Measurements from ENCODE around the gene FXR2. TPM values are rescaled to one million over a fixed set of nuclear protein-coding genes. Genes with fewer than 3 reads are reported as not detected.

The FXR2 gene
- total RNA-seq, 1 experiment from 2014 or later, result 36.4 TPM

- no peaks in the 10 kb centered on the region for H3K27me3 ChIP-seq (ENCODE audit: insufficient read depth, low read length)
- H3K4me3 Mint-ChIP-seq, result no peak overlapping the region
- no peak overlapping the region for H3K18ac ChIP-seq (ENCODE audit: insufficient read length, low read depth, low read length)
- no peak overlapping the region for H2BK15ac ChIP-seq (ENCODE audit: low read depth, low read length)
- H4K20me1 ChIP-seq (ENCODE audit: control insufficient read depth, insufficient read depth, insufficient read length), result no peaks in the 10 kb centered on the region
- no CpG with 5 or more reads among the region's 12 CpGs for WGBS (ENCODE audit: extremely low coverage, insufficient read length, low lambda C conversion rate)
- H2AFZ ChIP-seq (ENCODE audit: low read length), result no peak overlapping the region
- H3K9me3 Mint-ChIP-seq, result no peaks in the 10 kb centered on the region
- no peak overlapping the region for H3K27ac Mint-ChIP-seq
- H3K27ac ChIP-seq (ENCODE audit: insufficient read length, low read depth, low read length), result no peak overlapping the region
- H3K79me2 ChIP-seq (ENCODE audit: insufficient read depth, low read length), result no peaks in the 10 kb centered on the region
- H3K4me1 ChIP-seq (ENCODE audit: insufficient read depth, low read length), result 0 out of 2 replicates have a peak, but pooled peaks cover 2% of the 10 kb centered on the region
- no peak overlapping the region for H4K91ac ChIP-seq (ENCODE audit: insufficient read length, low read depth, low read length)
- no peak overlapping the region for H3K4ac ChIP-seq (ENCODE audit: low read depth, low read length)
- H3K4me1 Mint-ChIP-seq, result peaks cover 37 to 54% of the 10 kb centered on the region in 2 experiments
- peaks cover 6% of the 10 kb centered on the region for H3K23me2 ChIP-seq (ENCODE audit: insufficient read length, low read depth, low read length, poor library complexity, severe bottlenecking)
- H2BK12ac ChIP-seq (ENCODE audit: insufficient read length, low read depth, low read length), result no peak overlapping the region
- no peak overlapping the region for H2BK120ac ChIP-seq (ENCODE audit: low read depth, low read length, poor library complexity, severe bottlenecking)
- DNase-seq, result no peak
- no peak overlapping the region for H4K5ac ChIP-seq (ENCODE audit: insufficient read length, low read depth, low read length)
- H2BK5ac ChIP-seq (ENCODE audit: insufficient read length, low read length), result no peak overlapping the region
- H2BK20ac ChIP-seq (ENCODE audit: low read depth, low read length, poor library complexity, severe bottlenecking), result no peak overlapping the region
- no peak for TF ChIP-seq CTCF (conservative IDR thresholded peaks at IDR 0.05)
- H3K4me2 ChIP-seq (ENCODE audit: insufficient read depth, insufficient read length, low read length), result no peak overlapping the region
- no peak overlapping the region for H3K56ac ChIP-seq (ENCODE audit: insufficient read length, low read depth, low read length)
- no peak overlapping the region for H4K8ac ChIP-seq (replicated peaks; ENCODE audit: insufficient read length, low read depth, low read length)
- H3T11ph ChIP-seq (ENCODE audit: low read length), result no peak overlapping the region
- no peak overlapping the region for H3K23ac ChIP-seq (ENCODE audit: insufficient read length, low read depth, low read length)
- H2AK5ac ChIP-seq (ENCODE audit: insufficient read length, low read length), result no peak overlapping the region
- H3K9me3 ChIP-seq (ENCODE audit: control insufficient read depth, low read depth, low read length), result no peaks in the 10 kb centered on the region
- no peaks in the 10 kb centered on the region for H3K79me1 ChIP-seq (ENCODE audit: insufficient read depth, low read depth, low read length, poor library complexity, severe bottlenecking)
- peaks cover 5% of the 10 kb centered on the region; the same call in 1 of the 2 replicates for H3K27me3 Mint-ChIP-seq (ENCODE audit: low read depth)
- H3K14ac ChIP-seq (ENCODE audit: insufficient read depth, low read length), result no peak overlapping the region
- no peaks in the 10 kb centered on the region for H3K36me3 Mint-ChIP-seq (ENCODE audit: insufficient read depth in 1 of 3, low read depth in 3 of 3)
- H3K9ac ChIP-seq (ENCODE audit: extremely low read depth, insufficient read length, low read length), result no peak overlapping the region
These were observed 58.1 kb downstream of the FXR2 start for GRCh38 chr17:7556627-7557026.

Data from H9 (cell line).